ENCODE results near the gene LLGL2.

GRCh38 chr17:75518983-75519537 is 6.4 kb upstream of the LLGL2 start:
- TF ChIP-seq CTCF (IDR thresholded peaks at IDR 0.05; ENCODE audit: insufficient read depth, low read length) (no peak), POLR2AphosphoS5 (IDR thresholded peaks at IDR 0.05; ENCODE audit: low read depth) (no peak), GABPA (IDR thresholded peaks at IDR 0.05; ENCODE audit: low read depth) (no peak), REST (IDR thresholded peaks at IDR 0.05; ENCODE audit: insufficient replicate concordance, low read depth) (no peak)
